NB4 (cell line): Measurements from ENCODE around the gene DYDC2.
"Not testable (repeated sequence)": the region's sequence is repeated elsewhere in the genome, so short reads cannot be mapped to it uniquely, and the experiment has no call there.

ENCODE experiments used
- DNase-seq: peaks from one replicate; pipeline ENCODE4 v3.0.0; 2010; ENCODE audit warnings: low read depth
- H3K4me3 ChIP-seq: one replicate; pipeline ENCODE4 v1.5.1; 2011; ENCODE audit warnings: mild to moderate bottlenecking, low read depth, low read length, moderate library complexity
- CTCF ChIP-seq: IDR thresholded peaks from one replicate; pipeline ENCODE4 v1.5.1; 2012; ENCODE audit warnings: low read depth, low read length
- MAX ChIP-seq: IDR thresholded peaks from 2 replicates; pipeline ENCODE4 v1.6.1; 2011; ENCODE audit warnings: low read depth, low read length
- MYC ChIP-seq: IDR thresholded peaks from 2 replicates; pipeline ENCODE4 v1.6.1; 2011; ENCODE audit warnings: low read depth, low read length
- POLR2A ChIP-seq: IDR thresholded peaks from 2 replicates; pipeline ENCODE4 v1.6.1; 2011; ENCODE audit warnings: mild to moderate bottlenecking; ENCODE audit not compliant: insufficient read length; ENCODE audit errors: extremely low read depth

Gene DYDC2

GRCh38 chr10:80356989-80357850 lies 639 bp downstream of the DYDC2 start:
- H3K4me3 ChIP-seq, result no peak overlapping the region
- no peak for DNase-seq
- TF ChIP-seq MYC, result no peak
- no peak for TF ChIP-seq MAX
- TF ChIP-seq POLR2A, result no peak
- no peak for TF ChIP-seq CTCF

GRCh38 chr10:80357851-80358125 lies 1.2 kb downstream of the DYDC2 start:
- DNase-seq, result no peak
- no peak overlapping the region for H3K4me3 ChIP-seq
- TF ChIP-seq POLR2A (no peak), MAX (no peak), MYC (no peak), CTCF (no peak)

GRCh38 chr10:80358925-80359324 lies 2.3 kb downstream of the DYDC2 start:
- DNase-seq, H3K4me3 ChIP-seq: not testable (repeated sequence)

DNA sequence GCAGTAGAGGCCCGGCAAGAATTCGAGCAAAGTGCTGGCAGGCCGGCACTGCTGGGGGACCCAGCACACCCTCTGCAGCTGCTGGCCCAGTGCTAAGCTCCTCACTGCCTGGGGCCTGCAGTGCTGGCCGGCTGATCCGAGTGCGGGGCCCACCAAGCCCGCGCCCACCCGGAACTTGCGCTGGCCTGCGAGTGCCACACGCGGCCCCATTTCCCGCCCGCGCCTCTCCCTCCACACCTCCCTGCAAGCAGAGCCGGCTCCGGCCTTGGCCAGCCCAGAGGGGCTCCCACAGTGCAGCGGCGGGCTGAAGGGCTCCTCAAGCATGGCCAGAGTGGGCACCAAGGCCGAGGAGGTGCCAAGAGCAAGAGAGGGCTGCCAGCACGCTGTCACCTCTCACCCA lies 3.1 kb downstream of the DYDC2 start:
- no peak for TF ChIP-seq POLR2A
- TF ChIP-seq MAX, result no peak
- H3K4me3 ChIP-seq, result no peak overlapping the region
- no peak for DNase-seq

GRCh38 chr10:80365510-80365909 lies 8.9 kb downstream of the DYDC2 start:
- H3K4me3 ChIP-seq, result no peak overlapping the region
- no peak for DNase-seq
- TF ChIP-seq CTCF, result no peak
- no peak for TF ChIP-seq MYC
- no peak for TF ChIP-seq MAX
- no peak for TF ChIP-seq POLR2A

DNA sequence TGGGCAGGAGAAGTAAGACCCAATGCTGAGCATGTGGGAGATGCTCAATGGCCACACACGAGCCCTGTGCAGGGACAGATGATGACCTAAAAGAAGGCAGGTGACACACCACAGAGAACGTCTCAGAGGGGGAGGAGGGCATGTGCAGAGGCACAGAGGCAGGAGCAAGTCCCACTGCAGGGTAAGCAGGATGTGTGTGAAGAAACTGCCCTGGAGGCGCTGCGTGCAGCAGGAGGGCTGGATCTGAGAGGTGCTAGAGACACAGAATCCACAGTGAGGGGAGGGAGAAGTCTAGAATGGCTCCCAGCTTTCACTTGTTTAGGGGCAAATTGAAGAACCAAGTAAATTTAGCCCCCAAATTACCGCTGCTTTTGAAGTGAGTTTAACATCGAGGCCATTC lies 14.9 kb downstream of the DYDC2 start:
- TF ChIP-seq POLR2A (no peak), CTCF (no peak), MAX (no peak)
- H3K4me3 ChIP-seq, result no peak overlapping the region
- DNase-seq, result no peak

- TF ChIP-seq POLR2A, result no peak
- no peak for TF ChIP-seq MAX
- TF ChIP-seq MYC, result no peak
- no peak for TF ChIP-seq CTCF
- H3K4me3 ChIP-seq, result no peak overlapping the region
- DNase-seq, result no peak
Observed at GRCh38 chr10:80372675-80373074, 16.1 kb downstream of the DYDC2 start.
